Osteoblast (primary cell): ENCODE results near the gene ANK3. TPM values are rescaled to one million over a fixed set of nuclear protein-coding genes. Genes with fewer than 3 reads are reported as not detected.

ENCODE experiments used
- DNase-seq: peaks from one replicate; pipeline ENCODE4 v3.0.0; 2011; ENCODE audit warnings: low spot score, mixed read lengths; ENCODE audit not compliant: insufficient read length; ENCODE audit errors: missing footprints
- H2AFZ ChIP-seq: 2 replicates; pipeline ENCODE4 v1.6.0; 2011; ENCODE audit warnings: mild to moderate bottlenecking, low read length
- H3K27ac ChIP-seq: 2 replicates; pipeline ENCODE4 v1.5.1; 2011; ENCODE audit warnings: mild to moderate bottlenecking, low read depth, low read length, moderate library complexity
- H3K27me3 ChIP-seq: 2 replicates; pipeline ENCODE4 v1.6.0; 2012; ENCODE audit warnings: mild to moderate bottlenecking, control low read depth, inconsistent platforms, low read length, moderate library complexity; ENCODE audit not compliant: insufficient read depth
- H3K36me3 ChIP-seq: 2 replicates; pipeline ENCODE4 v1.5.1; 2011; ENCODE audit warnings: mild to moderate bottlenecking, low read length, control low read depth, moderate library complexity; ENCODE audit not compliant: insufficient read depth
- H3K4me1 ChIP-seq: 2 replicates; pipeline ENCODE4 v1.5.1; 2011; ENCODE audit warnings: mild to moderate bottlenecking, low read length, control low read depth, moderate library complexity; ENCODE audit not compliant: insufficient read depth
- H3K4me2 ChIP-seq: 2 replicates; pipeline ENCODE4 v1.6.0; 2011; ENCODE audit warnings: mild to moderate bottlenecking, low read length; ENCODE audit not compliant: insufficient read depth
- H3K4me3 ChIP-seq: fragments of 200-600 bp; sonication (generic); 3 replicates; pipeline ENCODE4 v1.5.1; 2012; ENCODE audit warnings: mild to moderate bottlenecking, low read length, inconsistent platforms; ENCODE audit not compliant: insufficient read depth
- H3K79me2 ChIP-seq: 2 replicates; pipeline ENCODE4 v1.6.0; 2012; ENCODE audit warnings: mild to moderate bottlenecking, low read length, control low read depth, inconsistent platforms; ENCODE audit not compliant: insufficient read depth
- H3K9me3 ChIP-seq: 2 replicates; pipeline ENCODE4 v1.5.1; 2011; ENCODE audit warnings: low read depth, low read length, control low read depth
- H4K20me1 ChIP-seq: 2 replicates; pipeline ENCODE4 v1.6.0; 2012; ENCODE audit warnings: mild to moderate bottlenecking, low read length, control low read depth; ENCODE audit not compliant: insufficient read depth
- total RNA-seq: library from RNA; depleted of rRNA; stranded (reverse); fragments of >200 nt; gene quantifications from 2 replicates; pipeline ENCODE4 v1.2.3, GENCODE V29; 2012
- TF ChIP-seq, protein P1 (sequence below): IDR thresholded peaks from 2 replicates; pipeline ENCODE4 v1.5.1; 2011; ENCODE audit warnings: mild to moderate bottlenecking, low read depth, low read length, moderate library complexity; ENCODE audit errors: extremely low read depth

The ANK3 gene
- total RNA-seq, 1 donor: 44.5 TPM

DNA sequence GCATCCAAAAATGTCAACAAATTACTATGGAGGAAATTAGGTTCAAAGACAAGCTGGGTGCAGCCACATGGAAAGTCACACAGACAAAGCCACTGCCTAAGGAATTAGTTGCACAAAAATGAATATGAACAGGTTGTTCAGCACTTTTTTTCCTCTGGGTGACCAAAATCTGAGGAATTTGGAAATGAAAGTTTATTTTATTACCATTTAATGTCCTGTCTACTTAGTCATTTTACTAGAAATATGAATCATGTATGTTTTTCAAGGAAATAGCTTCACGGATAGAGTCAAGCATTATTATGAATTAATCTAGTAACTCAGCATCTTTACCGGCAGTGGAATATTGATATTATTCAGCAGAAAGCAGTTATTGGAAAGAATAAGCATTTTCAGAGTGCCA is 106.3 kb downstream of the ANK3 start:
- no peaks in the 10 kb centered on the region for H3K27me3 ChIP-seq
- peak overlapping the region; percentile 55 for H3K4me3 ChIP-seq
- H4K20me1 ChIP-seq: no peaks in the 10 kb centered on the region
- H3K9me3 ChIP-seq: no peaks in the 10 kb centered on the region
- no peak for DNase-seq
- H2AFZ ChIP-seq: no peak overlapping the region
- peak overlapping the region; percentile 86 for H3K4me2 ChIP-seq
- TF ChIP-seq, protein P1, sequence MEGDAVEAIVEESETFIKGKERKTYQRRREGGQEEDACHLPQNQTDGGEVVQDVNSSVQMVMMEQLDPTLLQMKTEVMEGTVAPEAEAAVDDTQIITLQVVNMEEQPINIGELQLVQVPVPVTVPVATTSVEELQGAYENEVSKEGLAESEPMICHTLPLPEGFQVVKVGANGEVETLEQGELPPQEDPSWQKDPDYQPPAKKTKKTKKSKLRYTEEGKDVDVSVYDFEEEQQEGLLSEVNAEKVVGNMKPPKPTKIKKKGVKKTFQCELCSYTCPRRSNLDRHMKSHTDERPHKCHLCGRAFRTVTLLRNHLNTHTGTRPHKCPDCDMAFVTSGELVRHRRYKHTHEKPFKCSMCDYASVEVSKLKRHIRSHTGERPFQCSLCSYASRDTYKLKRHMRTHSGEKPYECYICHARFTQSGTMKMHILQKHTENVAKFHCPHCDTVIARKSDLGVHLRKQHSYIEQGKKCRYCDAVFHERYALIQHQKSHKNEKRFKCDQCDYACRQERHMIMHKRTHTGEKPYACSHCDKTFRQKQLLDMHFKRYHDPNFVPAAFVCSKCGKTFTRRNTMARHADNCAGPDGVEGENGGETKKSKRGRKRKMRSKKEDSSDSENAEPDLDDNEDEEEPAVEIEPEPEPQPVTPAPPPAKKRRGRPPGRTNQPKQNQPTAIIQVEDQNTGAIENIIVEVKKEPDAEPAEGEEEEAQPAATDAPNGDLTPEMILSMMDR: no peak
- no peaks in the 10 kb centered on the region for H3K79me2 ChIP-seq
- H3K36me3 ChIP-seq: no peaks in the 10 kb centered on the region
- peak overlapping the region; percentile 72 for H3K27ac ChIP-seq
- peaks cover 31% of the 10 kb centered on the region for H3K4me1 ChIP-seq

DNA sequence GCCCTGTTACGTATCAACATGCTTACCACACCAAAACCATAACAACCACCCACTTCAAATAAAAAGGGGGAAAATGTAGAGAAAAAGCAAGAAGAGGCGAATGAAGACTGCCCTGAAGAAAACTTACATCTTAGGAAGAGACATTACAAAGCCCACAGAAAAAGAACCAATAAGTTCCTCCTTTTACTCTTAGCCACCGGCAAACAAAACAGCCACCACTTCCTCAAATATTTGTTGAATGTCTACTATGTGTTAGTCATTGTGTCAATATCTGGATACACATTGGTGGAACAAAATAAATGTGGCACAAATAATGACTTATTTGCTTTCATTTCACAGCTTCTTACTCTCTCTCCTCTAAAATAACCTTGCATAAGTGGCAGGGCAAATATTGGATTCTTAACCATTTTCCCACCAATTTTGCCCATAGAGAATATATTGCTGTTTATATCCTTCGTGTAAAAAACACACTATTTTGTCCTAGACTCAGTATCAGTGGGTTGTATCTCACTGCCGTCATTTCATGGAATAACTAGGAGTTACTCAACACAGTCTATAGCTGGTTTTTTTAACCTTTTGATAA is 106.8 kb downstream of the ANK3 start:
- H3K27ac ChIP-seq: peak overlapping the region; percentile 72
- H3K4me2 ChIP-seq: peak overlapping the region; percentile 86
- H3K79me2 ChIP-seq: no peaks in the 10 kb centered on the region
- no peaks in the 10 kb centered on the region for H3K27me3 ChIP-seq
- no peaks in the 10 kb centered on the region for H3K9me3 ChIP-seq
- H2AFZ ChIP-seq: peak overlapping the region; percentile 47
- TF ChIP-seq, protein P1: no peak
- H3K36me3 ChIP-seq: no peaks in the 10 kb centered on the region
- peak overlapping the region; percentile 55 for H3K4me3 ChIP-seq
- H3K4me1 ChIP-seq: peaks cover 26% of the 10 kb centered on the region
- no peaks in the 10 kb centered on the region for H4K20me1 ChIP-seq
- peak; percentile 29 for DNase-seq

DNA sequence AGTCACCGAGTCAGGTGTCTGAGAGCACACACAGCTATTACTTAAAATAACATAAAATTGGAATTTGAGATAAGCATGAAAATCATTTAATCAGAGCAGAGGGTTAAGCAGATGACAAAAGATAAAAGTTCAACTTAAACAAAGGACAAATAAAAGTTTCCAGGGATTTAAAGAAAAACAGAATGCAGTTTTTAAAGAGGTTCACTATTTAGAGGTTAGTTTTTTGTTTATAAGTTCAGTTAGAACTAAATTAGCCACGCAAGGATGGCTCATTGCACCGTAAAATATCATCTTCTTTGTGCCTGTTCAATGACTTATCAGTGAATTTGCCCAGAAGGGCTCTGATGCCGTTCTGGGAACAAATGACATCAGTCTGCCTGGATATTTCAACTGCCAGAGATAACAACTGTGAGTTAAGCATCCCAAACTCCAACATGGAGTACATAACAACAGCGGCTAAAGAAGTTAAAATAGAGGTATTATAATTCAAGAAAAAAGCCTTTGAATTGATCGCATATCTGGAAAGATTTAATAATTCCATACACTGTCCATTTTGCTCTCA is 107.8 kb downstream of the ANK3 start:
- Histone ChIP-seq H4K20me1 (no peaks in the 10 kb centered on the region), H3K79me2 (no peaks in the 10 kb centered on the region), H3K4me2 (no peak overlapping the region), H3K27me3 (no peaks in the 10 kb centered on the region), H3K27ac (peak overlapping the region; percentile 72), H3K9me3 (no peaks in the 10 kb centered on the region), H2AFZ (no peak overlapping the region), H3K36me3 (no peaks in the 10 kb centered on the region), H3K4me3 (no peak overlapping the region), H3K4me1 (peaks cover 25% of the 10 kb centered on the region)
- DNase-seq: no peak
- TF ChIP-seq, protein P1: no peak

DNA sequence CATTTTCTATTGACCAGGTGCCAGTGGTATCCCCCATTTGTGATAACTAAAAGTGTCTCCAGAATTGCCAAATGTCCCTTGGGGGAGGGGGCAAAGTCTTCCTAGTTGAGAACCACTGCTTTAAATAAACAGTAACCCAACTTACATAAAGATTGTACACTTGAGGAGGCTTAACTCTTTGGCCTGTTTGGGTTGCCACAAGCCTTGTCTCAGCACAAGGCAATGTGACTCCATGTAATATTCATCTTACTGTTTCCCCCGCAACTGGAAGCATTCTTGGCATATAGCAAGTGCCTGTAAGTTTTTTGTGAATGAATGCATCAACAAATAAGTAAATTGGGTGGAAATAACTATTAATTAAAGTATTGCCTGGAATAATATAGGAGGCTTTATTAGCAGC is 108.3 kb downstream of the ANK3 start:
- DNase-seq: no peak
- H3K79me2 ChIP-seq: no peaks in the 10 kb centered on the region

More for the DNA sequence above, 108.3 kb downstream of the ANK3 start:
- Histone ChIP-seq H3K27me3 (no peaks in the 10 kb centered on the region), H3K4me1 (peaks cover 24% of the 10 kb centered on the region), H3K36me3 (no peaks in the 10 kb centered on the region), H3K4me3 (no peak overlapping the region), H3K4me2 (no peak overlapping the region), H3K9me3 (no peaks in the 10 kb centered on the region), H3K27ac (no peak overlapping the region), H2AFZ (no peak overlapping the region), H4K20me1 (no peaks in the 10 kb centered on the region)
- TF ChIP-seq, protein P1: no peak
